HCT116 (cell line): ENCODE results near the gene PHF21B.

ENCODE experiments used
- CEBPB ChIP-seq: IDR thresholded peaks from 2 replicates; pipeline ENCODE4 v1.6.1; 2012; ENCODE audit warnings: low read depth
- FOSL1 ChIP-seq: IDR thresholded peaks from 2 replicates; pipeline ENCODE4 v1.6.1; 2012; ENCODE audit warnings: low read depth
- POLR2A ChIP-seq: IDR thresholded peaks from 2 replicates; pipeline ENCODE4 v1.7.0; 2011; ENCODE audit warnings: borderline replicate concordance; ENCODE audit not compliant: insufficient read depth, insufficient read length; ENCODE audit errors: extremely low read depth
- POLR2AphosphoS5 ChIP-seq: IDR thresholded peaks from 2 replicates; pipeline ENCODE4 v1.6.1; 2011; ENCODE audit warnings: mild to moderate bottlenecking, low read depth, low read length, moderate library complexity
- RAD21 ChIP-seq: IDR thresholded peaks from 2 replicates; pipeline ENCODE4 v1.6.1; 2012; ENCODE audit warnings: low read depth, mild to moderate bottlenecking
- ZNF274 ChIP-seq: fragments of 200-500 bp; sonication (Bioruptor generic); IDR thresholded peaks from 2 replicates; pipeline ENCODE4 v1.6.1; 2014; ENCODE audit warnings: mild to moderate bottlenecking, low read depth, low read length, inconsistent platforms
- TF ChIP-seq, protein P1 (sequence below), 3 experiments: fragments of 200-600 bp in 1 of 3; sonication (generic) in 1 of 3; IDR thresholded peaks in 2 of 3; conservative IDR thresholded peaks in 1 of 3; 2 replicates each; pipeline ENCODE4 v1.5.1; 2012 to 2017; ENCODE audit warnings: low read depth in 2 of 3, low read length in 2 of 3, antibody characterized with exemption in 1 of 3, borderline replicate concordance in 1 of 3, control low read depth in 1 of 3, mild to moderate bottlenecking in 1 of 3, mixed read lengths in 1 of 3, mixed run types in 1 of 3, moderate library complexity in 1 of 3; ENCODE audit not compliant: insufficient read depth in 1 of 3

DNA sequence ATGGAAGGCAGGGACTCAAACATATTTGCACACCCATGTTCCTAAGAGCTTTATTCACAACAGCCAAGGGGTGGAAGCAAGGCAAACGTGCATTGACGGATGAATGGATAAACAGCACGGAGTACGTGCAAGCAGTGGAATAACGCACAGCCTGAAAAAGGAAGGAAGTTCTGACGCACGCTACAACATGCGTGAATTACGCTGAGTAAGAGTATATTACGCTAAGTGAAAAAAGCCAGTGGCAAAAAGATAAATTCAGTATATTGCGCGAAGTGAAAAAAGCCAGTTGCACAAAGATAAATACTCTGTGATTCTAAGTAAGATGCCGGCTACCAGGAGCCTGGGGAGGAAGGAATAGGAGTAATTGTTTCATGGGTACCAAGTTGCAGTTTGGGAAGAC, 19.5 kb downstream of the PHF21B start:
- TF ChIP-seq POLR2A (no peak), FOSL1 (no peak), ZNF274 (no peak), CEBPB (no peak), RAD21 (no peak), POLR2AphosphoS5 (no peak)
- TF ChIP-seq, protein P1, sequence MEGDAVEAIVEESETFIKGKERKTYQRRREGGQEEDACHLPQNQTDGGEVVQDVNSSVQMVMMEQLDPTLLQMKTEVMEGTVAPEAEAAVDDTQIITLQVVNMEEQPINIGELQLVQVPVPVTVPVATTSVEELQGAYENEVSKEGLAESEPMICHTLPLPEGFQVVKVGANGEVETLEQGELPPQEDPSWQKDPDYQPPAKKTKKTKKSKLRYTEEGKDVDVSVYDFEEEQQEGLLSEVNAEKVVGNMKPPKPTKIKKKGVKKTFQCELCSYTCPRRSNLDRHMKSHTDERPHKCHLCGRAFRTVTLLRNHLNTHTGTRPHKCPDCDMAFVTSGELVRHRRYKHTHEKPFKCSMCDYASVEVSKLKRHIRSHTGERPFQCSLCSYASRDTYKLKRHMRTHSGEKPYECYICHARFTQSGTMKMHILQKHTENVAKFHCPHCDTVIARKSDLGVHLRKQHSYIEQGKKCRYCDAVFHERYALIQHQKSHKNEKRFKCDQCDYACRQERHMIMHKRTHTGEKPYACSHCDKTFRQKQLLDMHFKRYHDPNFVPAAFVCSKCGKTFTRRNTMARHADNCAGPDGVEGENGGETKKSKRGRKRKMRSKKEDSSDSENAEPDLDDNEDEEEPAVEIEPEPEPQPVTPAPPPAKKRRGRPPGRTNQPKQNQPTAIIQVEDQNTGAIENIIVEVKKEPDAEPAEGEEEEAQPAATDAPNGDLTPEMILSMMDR (IDR thresholded peaks at IDR 0.05 in 2 of 3, conservative IDR thresholded peaks at IDR 0.05 in 1 of 3; ENCODE audit: borderline replicate concordance in 1 of 3, insufficient read depth in 1 of 3, low read depth in 2 of 3, low read length in 2 of 3) = no peak
